ENCODE measurements around the gene FREM2.

FREM2 gene

GRCh38 chr13:38730332-38730731 lies 43.5 kb downstream of the FREM2 start:
- Mint-ChIP-seq H3K36me3 (ENCODE audit: low read depth) (no peaks in the 10 kb centered on the region), H3K4me3 (no peak overlapping the region), H3K4me1 (peaks cover 5% of the 10 kb centered on the region), H3K27ac (no peak overlapping the region), H3K9me3 (no peaks in the 10 kb centered on the region), H3K27me3 (ENCODE audit: low read depth, poor library complexity) (no peaks in the 10 kb centered on the region)
- no peak for DNase-seq
- no peak for TF ChIP-seq CTCF (IDR thresholded peaks at IDR 0.05)

- no peak for DNase-seq
- Mint-ChIP-seq H3K27me3 (ENCODE audit: low read depth, poor library complexity) (no peaks in the 10 kb centered on the region), H3K9me3 (no peaks in the 10 kb centered on the region), H3K4me1 (peaks cover 10% of the 10 kb centered on the region), H3K27ac (no peak overlapping the region), H3K4me3 (no peak overlapping the region), H3K36me3 (ENCODE audit: low read depth) (no peaks in the 10 kb centered on the region)
- no peak for TF ChIP-seq CTCF (IDR thresholded peaks at IDR 0.05)
Measured at GRCh38 chr13:38733146-38733545, 46.3 kb downstream of the FREM2 start.

DNA sequence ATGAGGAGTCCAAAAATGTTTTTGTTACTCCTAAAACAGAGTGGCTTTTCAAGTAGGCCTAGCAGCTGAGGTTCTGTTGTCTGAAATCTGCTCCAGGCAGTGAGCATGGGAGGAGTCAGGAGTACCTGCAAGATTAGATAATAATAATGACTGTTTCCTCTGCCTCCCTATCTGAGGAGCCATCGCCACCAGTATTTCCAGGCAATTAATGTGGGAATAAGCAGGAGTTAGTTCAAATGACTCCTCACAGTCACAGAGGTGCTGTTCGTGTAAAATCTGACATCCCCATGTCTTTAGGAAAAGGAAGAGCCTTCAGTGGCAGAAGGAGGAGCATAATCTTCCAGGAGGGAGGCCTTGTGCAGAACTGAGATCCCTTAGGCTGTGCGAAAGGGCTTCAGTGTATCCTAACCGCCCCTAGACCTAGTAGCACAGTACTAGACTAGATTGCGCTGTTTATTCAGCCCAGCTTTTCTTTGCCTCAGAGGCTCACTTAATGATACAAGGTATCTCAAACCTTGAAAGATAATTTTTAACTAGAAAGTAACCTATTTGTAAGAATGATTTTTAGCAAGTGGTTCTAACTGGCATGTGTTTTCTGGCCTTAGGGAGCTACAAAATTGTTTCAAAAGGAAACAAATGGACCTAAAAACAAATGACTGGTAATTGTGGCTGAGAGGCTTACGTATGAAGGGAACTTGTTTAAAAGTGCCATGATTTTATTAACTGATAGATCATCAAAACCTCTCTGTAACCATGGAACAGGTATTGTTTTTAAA lies 49.0 kb downstream of the FREM2 start:
- Mint-ChIP-seq H3K27me3 (ENCODE audit: low read depth, poor library complexity) (no peaks in the 10 kb centered on the region), H3K36me3 (ENCODE audit: low read depth) (no peaks in the 10 kb centered on the region), H3K27ac (peak overlapping the region; percentile 49), H3K4me1 (peaks cover 10% of the 10 kb centered on the region), H3K4me3 (no peak overlapping the region), H3K9me3 (no peaks in the 10 kb centered on the region)
- no peak for DNase-seq
- no peak for TF ChIP-seq CTCF (IDR thresholded peaks at IDR 0.05)

DNA sequence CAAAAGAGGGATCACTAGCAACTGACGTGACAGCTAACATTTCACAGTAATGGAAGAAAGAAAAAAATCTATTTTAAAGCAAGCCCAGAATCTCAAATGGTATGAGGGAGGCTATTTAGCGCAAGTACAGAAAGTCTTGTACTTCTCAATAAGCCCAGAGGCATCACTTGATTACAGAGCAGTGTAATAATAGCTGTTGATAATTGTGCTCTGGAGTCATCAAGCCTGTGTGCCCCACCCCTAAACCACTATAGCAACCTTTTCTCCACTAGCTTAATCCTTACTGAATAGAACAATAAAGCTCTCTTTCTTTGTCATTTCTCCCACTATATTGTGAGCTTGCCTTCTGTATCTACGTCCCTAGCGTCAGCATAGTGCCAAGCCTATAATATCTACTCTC lies 56.6 kb downstream of the FREM2 start:
- TF ChIP-seq CTCF (IDR thresholded peaks at IDR 0.05), result no peak
- no peaks in the 10 kb centered on the region for H3K36me3 Mint-ChIP-seq (ENCODE audit: low read depth)
- H3K27me3 Mint-ChIP-seq (ENCODE audit: low read depth, poor library complexity), result no peaks in the 10 kb centered on the region
- no peak overlapping the region for H3K27ac Mint-ChIP-seq
- H3K9me3 Mint-ChIP-seq, result no peaks in the 10 kb centered on the region
- no peak overlapping the region for H3K4me3 Mint-ChIP-seq
- H3K4me1 Mint-ChIP-seq, result no peaks in the 10 kb centered on the region
- no peak for DNase-seq

DNA sequence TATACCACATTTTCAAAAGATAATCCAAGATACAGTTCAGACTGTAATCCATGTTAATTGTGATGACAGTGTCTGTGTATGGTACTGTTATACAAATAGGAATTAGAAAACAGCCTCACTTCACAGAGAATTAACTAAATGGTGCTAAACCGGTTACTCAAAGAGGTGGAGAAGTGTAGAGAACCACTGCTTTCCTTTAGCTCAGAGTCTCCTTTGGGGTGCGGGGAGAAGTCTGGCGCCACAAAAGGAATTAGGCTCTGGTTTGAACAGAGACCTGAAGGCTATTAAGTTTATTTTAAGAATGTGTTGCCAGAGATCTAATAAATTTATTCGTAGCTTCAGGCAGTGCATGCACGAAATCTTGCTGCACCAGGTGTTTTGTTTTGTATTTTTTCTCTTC lies 65.8 kb downstream of the FREM2 start:
- Mint-ChIP-seq H3K27me3 (ENCODE audit: low read depth, poor library complexity) (no peaks in the 10 kb centered on the region), H3K4me3 (no peak overlapping the region), H3K36me3 (ENCODE audit: low read depth) (no peaks in the 10 kb centered on the region), H3K27ac (no peak overlapping the region), H3K4me1 (peaks cover 17% of the 10 kb centered on the region), H3K9me3 (no peaks in the 10 kb centered on the region)
- no peak for TF ChIP-seq CTCF (IDR thresholded peaks at IDR 0.05)
- DNase-seq, result no peak

DNA sequence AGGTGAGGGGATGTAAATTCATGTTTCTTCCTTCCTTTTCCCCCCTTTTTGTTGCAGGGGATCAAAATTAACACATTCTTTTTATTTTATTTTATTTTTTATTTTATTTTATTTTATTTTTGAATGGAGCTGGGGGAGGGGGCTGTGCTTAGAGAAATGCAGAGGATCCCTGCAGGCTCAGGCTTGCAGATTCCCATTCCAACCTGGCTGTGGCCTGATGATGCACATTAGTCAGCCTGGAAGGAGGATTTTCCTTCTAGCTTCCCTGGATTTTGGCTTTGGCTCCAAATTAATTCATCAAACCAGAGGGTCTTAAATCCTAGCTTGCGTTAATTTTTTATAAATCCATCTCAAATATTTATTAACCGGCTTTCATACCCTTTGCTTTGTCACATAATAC lies 67.0 kb downstream of the FREM2 start:
- DNase-seq, result no peak
- Mint-ChIP-seq H3K4me1 (peaks cover 27% of the 10 kb centered on the region), H3K4me3 (no peak overlapping the region), H3K36me3 (ENCODE audit: low read depth) (no peaks in the 10 kb centered on the region), H3K9me3 (no peaks in the 10 kb centered on the region), H3K27me3 (ENCODE audit: low read depth, poor library complexity) (no peaks in the 10 kb centered on the region), H3K27ac (no peak overlapping the region)
- TF ChIP-seq CTCF (IDR thresholded peaks at IDR 0.05), result no peak

Measured in nephron progenitor cell (in vitro differentiated cells).